ENCODE measurements around the gene SLC35C1.

DNA sequence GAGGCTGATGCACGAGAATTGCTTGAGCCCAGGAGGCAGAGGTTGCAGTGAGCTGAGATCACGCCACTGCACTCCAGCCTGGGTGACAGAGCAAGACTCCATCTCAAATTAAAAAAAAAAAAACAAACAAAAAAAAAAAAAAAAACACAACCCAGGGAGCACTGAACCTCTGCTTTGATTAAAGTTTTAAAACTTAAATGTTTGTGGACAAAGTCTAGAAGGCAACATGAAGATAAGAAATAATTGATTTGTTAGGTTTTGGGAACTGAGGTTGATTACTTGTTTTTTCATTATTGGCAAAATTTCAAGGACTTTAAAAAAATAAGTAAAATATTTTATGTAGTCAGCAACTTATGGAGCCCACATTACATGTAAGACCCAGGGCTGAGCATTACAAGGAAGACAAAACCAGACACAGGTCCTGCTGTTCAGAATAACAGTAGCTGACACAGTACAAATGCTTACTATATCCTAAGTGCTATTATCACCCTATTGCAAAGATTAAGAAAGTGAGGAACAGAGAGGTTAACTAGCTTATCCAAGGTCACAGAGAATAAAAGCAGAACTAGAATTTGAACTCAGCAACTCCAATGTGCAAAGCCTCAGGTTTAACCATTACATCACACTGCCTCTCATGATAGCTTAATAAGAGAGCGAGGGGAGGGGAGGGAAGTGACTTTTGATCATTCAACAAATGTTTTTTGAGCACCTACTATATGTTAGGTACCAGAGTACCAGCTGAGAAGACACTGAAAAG is 40.1 kb downstream of the SLC35C1 start:
- TF ChIP-seq, protein P1, sequence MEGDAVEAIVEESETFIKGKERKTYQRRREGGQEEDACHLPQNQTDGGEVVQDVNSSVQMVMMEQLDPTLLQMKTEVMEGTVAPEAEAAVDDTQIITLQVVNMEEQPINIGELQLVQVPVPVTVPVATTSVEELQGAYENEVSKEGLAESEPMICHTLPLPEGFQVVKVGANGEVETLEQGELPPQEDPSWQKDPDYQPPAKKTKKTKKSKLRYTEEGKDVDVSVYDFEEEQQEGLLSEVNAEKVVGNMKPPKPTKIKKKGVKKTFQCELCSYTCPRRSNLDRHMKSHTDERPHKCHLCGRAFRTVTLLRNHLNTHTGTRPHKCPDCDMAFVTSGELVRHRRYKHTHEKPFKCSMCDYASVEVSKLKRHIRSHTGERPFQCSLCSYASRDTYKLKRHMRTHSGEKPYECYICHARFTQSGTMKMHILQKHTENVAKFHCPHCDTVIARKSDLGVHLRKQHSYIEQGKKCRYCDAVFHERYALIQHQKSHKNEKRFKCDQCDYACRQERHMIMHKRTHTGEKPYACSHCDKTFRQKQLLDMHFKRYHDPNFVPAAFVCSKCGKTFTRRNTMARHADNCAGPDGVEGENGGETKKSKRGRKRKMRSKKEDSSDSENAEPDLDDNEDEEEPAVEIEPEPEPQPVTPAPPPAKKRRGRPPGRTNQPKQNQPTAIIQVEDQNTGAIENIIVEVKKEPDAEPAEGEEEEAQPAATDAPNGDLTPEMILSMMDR (conservative IDR thresholded peaks at IDR 0.05) = no peak
- TF ChIP-seq EZH2 (IDR thresholded peaks at IDR 0.05; ENCODE audit: low read depth) = no peak
